GM12878 (cell line): ENCODE measurements around the gene LYPD6. TPM values are rescaled to one million over a fixed set of nuclear protein-coding genes. Genes with fewer than 3 reads are reported as not detected.

ENCODE experiments used
- ATAC-seq: fragments of 200-7000 bp; cut with Tn5 transposase; 3 replicates; pipeline ENCODE4 v1.9.1; 2020; ENCODE audit warnings: mild to moderate bottlenecking, moderate library complexity
- BruUV-seq: library from RNA; stranded (reverse); fragments of 400-500 nt; replicated peaks from 2 replicates; lab custom pipeline; 2021; lab: Mats Ljungman, UMichigan
- CTCF ChIA-PET: fragments of 300-600 bp; sonication (Branson Sonifier 250); formaldehyde crosslinking; extraction: SDS; loops from one replicate; lab custom pipeline; 2021; ENCODE audit warnings: inconsistent platforms; lab: Yijun Ruan, JAX
- POLR2A ChIA-PET: fragments of 350-600 bp; formaldehyde crosslinking; extraction: SDS; loops from one replicate; lab custom pipeline; 2021; ENCODE audit warnings: inconsistent platforms; lab: Charles Lee
- RAD21 ChIA-PET: fragments of 300-600 bp; sonication (Branson Sonifier 250); formaldehyde crosslinking; loops from one replicate; lab custom pipeline; 2023; ENCODE audit warnings: antibody characterized with exemption; ENCODE audit not compliant: unreplicated experiment; lab: Charles Lee
- SMC1A ChIA-PET: fragments of 300-600 bp; sonication (Branson Sonifier 250); formaldehyde crosslinking; loops from one replicate; lab custom pipeline; 2023; ENCODE audit not compliant: unreplicated experiment, uncharacterized antibody; lab: Charles Lee
- DNase-seq: peaks from one replicate; pipeline ENCODE4 v3.0.0-alpha.2; 2011; ENCODE audit warnings: low read depth, low spot score
- FAIRE-seq: peaks from 3 replicates; lab custom pipeline; 2011; peaks lifted over from hg19 to GRCh38; lab: Jason Lieb, UNC
- H2AFZ ChIP-seq: 2 replicates; pipeline ENCODE4 v1.6.0; 2011; ENCODE audit warnings: low read depth, low read length, control low read depth; ENCODE audit not compliant: control insufficient read depth
- H3K27ac ChIP-seq: 2 replicates; pipeline ENCODE4 v1.5.1; 2011; ENCODE audit warnings: control low read depth; ENCODE audit not compliant: control insufficient read depth, insufficient read depth
- H3K27me3 ChIP-seq, 2 experiments: replicated peaks in 1 of 2; 2 replicates each; pipeline versions ENCODE4 v1.6.0 to v1.6.1; 2011; ENCODE audit warnings: low read length in 1 of 2; ENCODE audit not compliant: control insufficient read depth in 2 of 2, insufficient read depth in 2 of 2
- H3K36me3 ChIP-seq, 2 experiments: 2 replicates each; pipeline ENCODE4 v1.5.1; 2011; ENCODE audit warnings: low read length in 1 of 2; ENCODE audit not compliant: control insufficient read depth in 2 of 2, insufficient read depth in 2 of 2
- H3K4me1 ChIP-seq: 2 replicates; pipeline ENCODE4 v1.6.1; 2011; ENCODE audit warnings: mild to moderate bottlenecking, low read length, moderate library complexity, mixed read lengths; ENCODE audit not compliant: control insufficient read depth, insufficient read depth
- H3K4me2 ChIP-seq: 2 replicates; pipeline ENCODE4 v1.6.0; 2011; ENCODE audit warnings: control low read depth; ENCODE audit not compliant: control insufficient read depth, insufficient read depth
- H3K4me3 ChIP-seq: fragments of 200-600 bp; sonication (generic); 2 replicates; pipeline ENCODE4 v1.5.1; 2016
- H3K79me2 ChIP-seq: 2 replicates; pipeline ENCODE4 v1.6.0; 2011; ENCODE audit warnings: low read length; ENCODE audit not compliant: control insufficient read depth, insufficient read depth
- H3K9ac ChIP-seq: 2 replicates; pipeline ENCODE4 v1.8.0; 2011; ENCODE audit warnings: low read length, control low read depth, mixed read lengths; ENCODE audit not compliant: control insufficient read depth, insufficient read depth
- H3K9me3 ChIP-seq: replicated peaks from 3 replicates; pipeline ENCODE4 v1.5.1; 2011; ENCODE audit warnings: mild to moderate bottlenecking, low read length; ENCODE audit not compliant: control insufficient read depth, insufficient read depth
- H4K20me1 ChIP-seq: 2 replicates; pipeline ENCODE4 v1.6.0; 2011; ENCODE audit not compliant: control insufficient read depth, insufficient read depth
- BACH1 ChIP-seq: fragments of 450-650 bp; IDR thresholded peaks from 2 replicates; pipeline ENCODE4 v1.6.1; 2017; ENCODE audit warnings: mild to moderate bottlenecking, borderline replicate concordance
- BCL3 ChIP-seq: IDR thresholded peaks from 2 replicates; pipeline ENCODE4 v1.6.1; 2011; ENCODE audit warnings: borderline replicate concordance, low read depth, mild to moderate bottlenecking, moderate library complexity, low read length; ENCODE audit not compliant: insufficient read depth, poor library complexity, severe bottlenecking
- E4F1 ChIP-seq: fragments of 450-650 bp; IDR thresholded peaks from 2 replicates; pipeline ENCODE4 v1.6.1; 2018; ENCODE audit warnings: borderline replicate concordance, mild to moderate bottlenecking; ENCODE audit not compliant: partially characterized antibody
- ELK1 ChIP-seq: IDR thresholded peaks from 2 replicates; pipeline ENCODE4 v1.6.1; 2012; ENCODE audit warnings: low read depth, low read length, improper control_type of control experiment
- FOS ChIP-seq: IDR thresholded peaks from 3 replicates; pipeline ENCODE4 v1.6.1; 2011; ENCODE audit warnings: borderline replicate concordance; ENCODE audit not compliant: insufficient read length; ENCODE audit errors: extremely low read depth
- MYB ChIP-seq: fragments of 150-350 bp; IDR thresholded peaks from 2 replicates; pipeline ENCODE4 v1.6.1; 2014; ENCODE audit warnings: mild to moderate bottlenecking, low read depth, low read length, borderline replicate concordance
- ZNF217 ChIP-seq: fragments of 450-650 bp; IDR thresholded peaks from 2 replicates; pipeline ENCODE4 v1.6.1; 2017; ENCODE audit warnings: antibody characterized with exemption, mild to moderate bottlenecking
- WGBS: methylation state at CpG from one replicate; pipeline ENCODE4 v1.1.6; 2016; ENCODE audit warnings: low lambda C conversion rate; ENCODE audit not compliant: insufficient replicate concordance, insufficient coverage; ENCODE audit errors: missing lambda C conversion rate; 5-methylcytosine and 5-hydroxymethylcytosine counted together
- in situ Hi-C: fragments of 300-500 bp; cut with MboI; formaldehyde crosslinking; loops from 9 replicates; pipeline ENCODE4 v1.14.3; 2018; ENCODE audit warnings: mixed read lengths
- intact Hi-C: fragments of 100-400 bp; cut with micrococcal nuclease; formaldehyde crosslinking; loops from one replicate; pipeline ENCODE4 v1.14.2; 2022; ENCODE audit not compliant: unreplicated experiment
- polyA plus RNA-seq, 11 experiments: library from polyadenylated mRNA; depleted of rRNA in 4 of 11; unstranded in 6 of 11; stranded (reverse) in 5 of 11; fragments of >200 nt; fragmentation: Nextera tagmentation in 4 of 11; fragmentation: Illumina TruSeq in 1 of 11; extraction: Ambion mirVana in 4 of 11; extraction: Trizol in 1 of 11; gene quantifications; 1 replicate in 1 of 11; 2 replicates in 10 of 11; pipeline versions ENCODE4 v1.2.1 to v1.2.3, GENCODE V29; 2011 to 2016; ENCODE audit warnings: inconsistent platforms in 2 of 11, missing spikeins in 2 of 11, low read depth in 1 of 11
- total RNA-seq, 4 experiments: library from RNA; depleted of rRNA in 3 of 4; stranded (reverse); fragments of >200 nt in 3 of 4; fragmentation: Illumina TruSeq in 1 of 4; extraction: Trizol in 1 of 4; gene quantifications; 2 replicates each; pipeline versions ENCODE4 v1.2.1 to v1.2.3, GENCODE V29; 2013 to 2021

The LYPD6 gene
- total and polyA plus RNA-seq, 10 of the 15 experiments (the other 5 are each of a cell fraction or from before 2014, with no cell fraction given) = not detected

- no peak for TF ChIP-seq MYB
- no peak for TF ChIP-seq ELK1
- no peak for TF ChIP-seq ZNF217
- no peak for TF ChIP-seq E4F1
- TF ChIP-seq BCL3 = no peak
- no peak for TF ChIP-seq FOS
- TF ChIP-seq BACH1 = no peak
- Histone ChIP-seq H3K79me2 (no peaks in the 10 kb centered on the region), H2AFZ (no peak overlapping the region), H3K4me1 (no peaks in the 10 kb centered on the region; the same call in 1 of the 2 replicates), H3K36me3 (no peaks in the 10 kb centered on the region), H3K9me3 (no peaks in the 10 kb centered on the region; the same call in 2 of the 3 replicates), H3K4me3 (no peak overlapping the region), H4K20me1 (no peaks in the 10 kb centered on the region), H3K27ac (no peak overlapping the region), H3K27me3 (no peaks in the 10 kb centered on the region), H3K9ac (no peak overlapping the region), H3K4me2 (no peak overlapping the region)
- ChIA-PET POLR2A (no interaction called here), SMC1A (interaction anchor here (0.6 to 0.7 kb wide), 2 partner anchors 103 to 191 kb away, joined by 3 to 4 read pairs; no protein-coding TSS in a partner anchor), RAD21 (no interaction called here), CTCF (interaction anchor here (0.7 kb wide), 1 partner anchor 15 kb away, joined by 3 read pairs; no protein-coding TSS in a partner anchor)
- intact Hi-C loops = no loop called here
- no TSS peak for BruUV-seq
- FAIRE-seq (no peak), ATAC-seq (no peak), DNase-seq (no peak)
- in situ Hi-C loops = no loop called here
- WGBS = 94% methylated on average over 2 of the region's 2 CpGs
Measured at GRCh38 chr2:149467436-149467835, 137.0 kb downstream of the LYPD6 start.
